ENCODE data around the gene DCAF10.
A peak's percentile ranks its signal among the peaks of the same experiment; 100 is the strongest.
"Not testable (repeated sequence)": the region's sequence is repeated elsewhere in the genome, so short reads cannot be mapped to it uniquely, and the experiment has no call there.

Gene DCAF10, protein sequence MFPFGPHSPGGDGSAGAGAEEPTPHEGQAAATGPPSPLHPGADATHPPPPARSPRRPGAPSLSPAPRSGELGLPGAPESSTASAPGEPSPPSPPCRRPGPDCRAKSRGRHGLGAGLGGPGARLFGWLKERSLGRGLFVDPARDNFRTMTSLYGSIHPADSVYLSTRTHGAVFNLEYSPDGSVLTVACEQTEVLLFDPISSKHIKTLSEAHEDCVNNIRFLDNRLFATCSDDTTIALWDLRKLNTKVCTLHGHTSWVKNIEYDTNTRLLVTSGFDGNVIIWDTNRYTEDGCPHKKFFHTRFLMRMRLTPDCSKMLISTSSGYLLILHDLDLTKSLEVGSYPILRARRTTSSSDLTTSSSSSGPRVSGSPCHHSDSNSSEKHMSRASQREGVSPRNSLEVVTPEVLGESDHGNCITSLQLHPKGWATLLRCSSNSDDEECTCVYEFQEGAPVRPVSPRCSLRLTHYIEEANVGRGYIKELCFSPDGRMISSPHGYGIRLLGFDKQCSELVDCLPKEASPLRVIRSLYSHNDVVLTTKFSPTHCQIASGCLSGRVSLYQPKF

DNA sequence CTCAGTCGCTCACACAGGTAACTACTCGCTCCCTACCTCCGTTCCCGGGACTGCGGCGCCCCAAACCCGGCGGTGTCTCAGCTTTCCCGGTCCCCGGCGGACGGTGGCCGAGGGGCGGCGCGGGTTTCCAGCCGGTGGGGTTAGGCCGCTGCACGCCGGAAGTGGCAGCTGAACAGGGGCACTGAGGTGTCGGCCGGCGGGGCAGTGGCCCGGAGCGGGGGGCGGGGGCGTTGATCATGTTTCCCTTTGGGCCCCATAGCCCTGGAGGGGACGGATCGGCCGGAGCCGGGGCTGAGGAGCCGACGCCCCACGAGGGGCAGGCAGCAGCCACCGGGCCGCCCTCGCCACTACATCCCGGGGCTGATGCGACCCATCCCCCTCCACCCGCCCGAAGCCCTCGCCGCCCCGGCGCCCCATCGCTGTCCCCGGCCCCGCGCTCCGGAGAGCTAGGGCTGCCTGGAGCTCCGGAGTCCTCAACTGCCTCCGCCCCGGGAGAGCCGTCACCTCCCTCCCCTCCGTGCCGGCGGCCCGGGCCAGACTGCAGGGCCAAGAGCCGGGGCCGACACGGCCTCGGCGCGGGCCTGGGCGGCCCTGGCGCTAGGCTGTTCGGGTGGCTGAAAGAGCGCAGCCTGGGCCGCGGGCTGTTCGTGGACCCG lies at the start of gene DCAF10:
Gene DCAF10 (plus strand): TSS at position 167 of the 656 bp plus-strand sequence. CDS start 70 bp downstream, at position 237.
- H3K4me3 ChIP-seq (ENCODE audit: low read depth, low read length), result peak within 1 kb of the TSS; percentile 88
- peak; percentile 36 for DNase-seq (ENCODE audit: low read depth)
- in situ Hi-C loops (cut with HindIII; ENCODE audit: low sequenced_read_pairs), result no loop called here
- TF ChIP-seq, protein P1, sequence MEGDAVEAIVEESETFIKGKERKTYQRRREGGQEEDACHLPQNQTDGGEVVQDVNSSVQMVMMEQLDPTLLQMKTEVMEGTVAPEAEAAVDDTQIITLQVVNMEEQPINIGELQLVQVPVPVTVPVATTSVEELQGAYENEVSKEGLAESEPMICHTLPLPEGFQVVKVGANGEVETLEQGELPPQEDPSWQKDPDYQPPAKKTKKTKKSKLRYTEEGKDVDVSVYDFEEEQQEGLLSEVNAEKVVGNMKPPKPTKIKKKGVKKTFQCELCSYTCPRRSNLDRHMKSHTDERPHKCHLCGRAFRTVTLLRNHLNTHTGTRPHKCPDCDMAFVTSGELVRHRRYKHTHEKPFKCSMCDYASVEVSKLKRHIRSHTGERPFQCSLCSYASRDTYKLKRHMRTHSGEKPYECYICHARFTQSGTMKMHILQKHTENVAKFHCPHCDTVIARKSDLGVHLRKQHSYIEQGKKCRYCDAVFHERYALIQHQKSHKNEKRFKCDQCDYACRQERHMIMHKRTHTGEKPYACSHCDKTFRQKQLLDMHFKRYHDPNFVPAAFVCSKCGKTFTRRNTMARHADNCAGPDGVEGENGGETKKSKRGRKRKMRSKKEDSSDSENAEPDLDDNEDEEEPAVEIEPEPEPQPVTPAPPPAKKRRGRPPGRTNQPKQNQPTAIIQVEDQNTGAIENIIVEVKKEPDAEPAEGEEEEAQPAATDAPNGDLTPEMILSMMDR (IDR thresholded peaks at IDR 0.05; ENCODE audit: low read depth, low read length, missing control alignments), result no peak

DNA sequence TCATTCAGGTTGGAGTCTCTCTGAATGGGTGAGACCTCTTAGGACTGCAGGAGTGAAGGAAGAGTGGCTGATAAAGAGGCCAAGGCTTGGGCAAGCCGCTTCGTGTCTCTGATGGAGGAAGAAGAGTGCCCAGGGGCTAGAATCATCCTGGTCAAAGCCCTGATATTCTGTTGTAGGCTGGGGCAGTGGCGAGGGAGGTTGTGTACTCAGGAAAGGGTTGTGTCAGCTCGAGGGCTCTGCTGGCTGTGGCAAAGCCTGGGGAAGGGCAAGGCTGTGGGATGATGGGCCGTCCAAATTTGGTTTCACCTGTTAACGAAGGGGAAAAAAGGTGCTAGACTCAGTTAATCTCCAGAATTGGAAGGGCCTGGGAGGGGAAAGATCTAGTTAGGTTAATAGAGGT lies 49.4 kb upstream of the DCAF10 start:
- no peak overlapping the region for H3K4me3 ChIP-seq (ENCODE audit: low read depth, low read length)
- no peak for DNase-seq (ENCODE audit: low read depth)
- TF ChIP-seq, protein P1 (IDR thresholded peaks at IDR 0.05; ENCODE audit: low read depth, low read length, missing control alignments), result no peak
- in situ Hi-C loops (cut with HindIII; ENCODE audit: low sequenced_read_pairs), result no loop called here

DNA sequence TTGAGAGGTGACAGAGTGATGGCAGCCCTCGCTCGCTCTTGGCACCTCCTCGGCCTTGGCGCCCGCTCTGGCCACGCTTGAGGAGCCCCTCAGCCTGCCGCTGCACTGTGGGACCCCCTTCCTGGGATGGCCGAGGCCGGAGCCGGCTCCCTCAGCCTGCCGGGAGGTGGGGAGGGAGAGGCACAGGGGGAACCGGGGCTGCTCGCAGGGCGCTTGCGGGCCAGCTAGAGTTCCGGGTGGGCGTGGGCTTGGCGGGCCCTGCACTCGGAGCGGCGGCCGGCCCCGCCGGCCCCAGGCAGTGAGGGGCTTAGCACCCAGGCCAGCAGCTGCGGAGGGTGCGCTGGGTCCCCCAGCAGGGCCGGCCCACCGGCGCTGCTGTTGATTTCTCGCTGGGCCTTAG lies 48.9 kb upstream of the DCAF10 start:
- H3K4me3 ChIP-seq (ENCODE audit: low read depth, low read length); DNase-seq (ENCODE audit: low read depth); in situ Hi-C loops (cut with HindIII; ENCODE audit: low sequenced_read_pairs): not testable (repeated sequence)

DNA sequence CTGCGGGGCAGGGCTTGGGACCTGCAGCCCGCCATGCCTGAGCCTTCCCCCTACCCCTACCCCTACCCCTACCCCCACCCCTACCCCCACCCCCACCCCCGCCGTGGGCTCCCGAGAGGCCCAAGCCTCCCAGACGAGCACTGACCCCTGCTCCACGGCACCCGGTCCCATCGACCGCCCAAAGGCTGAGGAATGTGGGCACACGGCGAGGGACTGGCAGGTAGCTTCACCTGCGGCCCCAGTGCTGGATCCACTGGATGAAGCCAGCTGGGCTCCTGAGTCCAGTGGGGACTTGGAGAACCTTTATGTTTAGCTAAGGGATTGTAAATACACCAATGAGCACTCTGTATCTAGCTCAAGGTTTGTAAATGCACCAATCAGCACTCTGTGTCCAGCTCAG lies 48.5 kb upstream of the DCAF10 start:
- H3K4me3 ChIP-seq (ENCODE audit: low read depth, low read length); in situ Hi-C loops (cut with HindIII; ENCODE audit: low sequenced_read_pairs); DNase-seq (ENCODE audit: low read depth): not testable (repeated sequence)

DNA sequence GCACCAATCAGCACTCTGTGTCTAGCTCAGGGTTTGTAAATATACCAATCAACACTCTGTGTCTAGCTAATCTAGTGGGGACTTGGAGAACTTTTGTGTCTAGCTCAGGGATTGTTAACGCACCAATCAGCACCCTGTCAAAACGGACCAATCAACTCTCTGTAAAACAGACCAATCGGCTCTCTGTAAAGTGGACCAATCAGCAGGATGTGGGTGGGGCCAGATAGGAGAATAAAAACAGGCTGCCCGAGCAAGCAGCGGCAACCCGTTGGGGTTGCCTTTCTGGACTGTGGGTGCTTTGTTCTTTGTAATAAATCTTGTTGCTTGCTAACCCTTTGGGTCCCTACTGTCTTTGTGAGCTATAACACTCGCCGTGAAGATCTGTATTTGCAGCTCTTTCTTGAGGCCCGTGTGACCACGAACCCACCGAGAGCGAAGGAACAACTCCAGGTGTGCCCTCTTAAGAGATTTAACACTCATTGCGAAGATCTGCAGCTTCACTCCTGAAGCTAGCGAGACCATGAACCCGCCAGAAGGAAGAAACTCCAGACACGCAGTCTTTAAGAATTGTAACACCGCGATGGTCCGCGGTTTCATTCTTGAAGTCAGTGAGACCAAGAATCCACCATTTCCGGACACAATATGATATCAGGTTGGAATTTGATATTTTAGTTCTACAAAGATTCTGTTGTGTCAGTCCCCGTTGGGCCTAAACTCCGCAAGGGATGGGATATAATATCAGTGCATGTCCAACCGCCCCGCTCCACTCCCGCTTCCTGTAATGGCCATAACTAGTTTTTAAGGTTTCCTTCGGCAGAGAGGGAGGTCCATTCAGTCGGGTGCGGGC lies 47.7 kb upstream of the DCAF10 start:
- TF ChIP-seq, protein P1 (IDR thresholded peaks at IDR 0.05; ENCODE audit: low read depth, low read length, missing control alignments), result no peak
- H3K4me3 ChIP-seq (ENCODE audit: low read depth, low read length), result peak overlapping the region; percentile 84
- in situ Hi-C loops (cut with HindIII; ENCODE audit: low sequenced_read_pairs), result no loop called here
- no peak for DNase-seq (ENCODE audit: low read depth)

DNA sequence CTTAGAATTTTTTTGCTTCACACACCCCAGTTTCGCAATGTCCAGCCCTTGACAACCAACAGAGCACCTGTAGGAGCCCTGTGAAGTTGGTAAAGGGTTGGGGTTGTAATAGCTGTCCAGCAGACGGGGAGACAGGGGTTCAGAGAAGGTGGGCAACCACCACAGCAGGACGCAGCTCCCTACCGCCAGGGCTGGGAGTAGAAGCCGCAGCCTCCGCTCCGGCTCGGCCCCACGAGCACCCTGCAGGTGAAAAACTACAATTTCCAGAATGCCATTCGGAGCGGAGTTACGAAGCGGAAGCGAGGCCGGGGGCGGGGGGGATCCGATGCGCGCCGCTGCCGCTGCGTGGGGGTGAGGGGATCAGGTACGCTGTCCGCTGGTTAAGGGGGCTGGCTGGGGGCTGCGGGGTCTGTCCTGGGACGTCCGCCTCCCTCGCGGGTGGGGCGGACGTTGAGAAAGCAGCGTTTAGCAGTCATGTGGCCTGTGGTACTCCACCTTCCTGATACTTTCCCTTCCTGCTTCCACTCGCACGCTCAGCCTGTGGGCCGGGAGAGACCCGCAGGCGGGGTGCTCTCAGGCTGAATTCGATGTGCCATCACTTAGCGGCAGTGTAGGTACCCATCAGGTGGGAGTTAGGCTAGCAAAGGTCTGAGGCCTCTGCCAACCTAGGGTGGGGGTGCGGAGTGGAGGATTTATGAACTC lies 47.0 kb upstream of the DCAF10 start, which contains the start of gene TRMT10B:
Gene TRMT10B (plus strand): TSS at position 317 of the 702 bp plus-strand sequence. CDS start 8,127 bp downstream, outside the sequence.
- in situ Hi-C loops (cut with HindIII; ENCODE audit: low sequenced_read_pairs), result no loop called here
- TF ChIP-seq, protein P1 (IDR thresholded peaks at IDR 0.05; ENCODE audit: low read depth, low read length, missing control alignments), result no peak

More for the DNA sequence above, 47.0 kb upstream of the DCAF10 start, which contains the start of gene TRMT10B:
- H3K4me3 ChIP-seq (ENCODE audit: low read depth, low read length), result peak within 1 kb of the TSS; percentile 84
- peak; percentile 15 for DNase-seq (ENCODE audit: low read depth)

Data from astrocyte of the cerebellum (primary cell).